Measurements from ENCODE around the gene ZNF195. TPM values are rescaled to one million over a fixed set of nuclear protein-coding genes. Genes with fewer than 3 reads are reported as not detected.
"Not testable (repeated sequence)": the region's sequence is repeated elsewhere in the genome, so short reads cannot be mapped to it uniquely, and the experiment has no call there.

Gene ZNF195
- total and polyA plus RNA-seq, 2 experiments from 2014 or later: 101 to 116 TPM

DNA sequence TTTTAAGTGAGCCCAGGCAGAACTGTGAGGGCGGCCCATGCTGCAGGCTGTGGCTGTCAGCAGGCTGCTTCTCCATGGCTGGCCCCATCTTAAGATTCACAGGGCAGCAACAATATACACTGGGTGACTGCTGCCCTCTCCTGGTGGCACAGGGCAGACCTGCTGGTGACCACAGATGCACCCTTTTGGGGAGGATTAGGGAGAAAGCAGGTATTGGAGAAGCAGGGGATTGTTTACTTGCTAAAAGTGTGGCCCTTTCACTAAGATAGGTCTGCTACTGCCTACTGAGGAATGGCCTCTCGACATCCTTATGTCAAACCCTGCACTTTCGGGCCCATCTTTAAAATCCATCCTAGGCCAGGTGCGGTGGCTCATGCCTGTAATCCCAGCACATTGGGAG, 38.1 kb upstream of the ZNF195 start:
- not testable (repeated sequence) for H3K4me1 ChIP-seq (ENCODE audit: insufficient read depth); H4K20me1 ChIP-seq (replicated peaks; ENCODE audit: insufficient read depth); H3K27me3 ChIP-seq (ENCODE audit: insufficient read depth); H3K4me3 ChIP-seq; H3K9me2 ChIP-seq (ENCODE audit: insufficient read depth); H3K36me3 ChIP-seq (ENCODE audit: insufficient read depth); H3K79me2 ChIP-seq (replicated peaks; ENCODE audit: insufficient read depth); H3K4me2 ChIP-seq; H3K4me3 Mint-ChIP-seq; H3K9me3 Mint-ChIP-seq; H2AFZ ChIP-seq; ATAC-seq; H3K27ac Mint-ChIP-seq; H3K27ac ChIP-seq (ENCODE audit: low read depth); H3F3A ChIP-seq (replicated peaks; ENCODE audit: low read depth)
- peak; percentile 66 for DNase-seq (ENCODE audit: low spot score)
- peaks cover 27% of the 10 kb centered on the region for H3K27me3 Mint-ChIP-seq (ENCODE audit: insufficient read depth, low read depth, poor library complexity)
- TF ChIP-seq, protein P1, sequence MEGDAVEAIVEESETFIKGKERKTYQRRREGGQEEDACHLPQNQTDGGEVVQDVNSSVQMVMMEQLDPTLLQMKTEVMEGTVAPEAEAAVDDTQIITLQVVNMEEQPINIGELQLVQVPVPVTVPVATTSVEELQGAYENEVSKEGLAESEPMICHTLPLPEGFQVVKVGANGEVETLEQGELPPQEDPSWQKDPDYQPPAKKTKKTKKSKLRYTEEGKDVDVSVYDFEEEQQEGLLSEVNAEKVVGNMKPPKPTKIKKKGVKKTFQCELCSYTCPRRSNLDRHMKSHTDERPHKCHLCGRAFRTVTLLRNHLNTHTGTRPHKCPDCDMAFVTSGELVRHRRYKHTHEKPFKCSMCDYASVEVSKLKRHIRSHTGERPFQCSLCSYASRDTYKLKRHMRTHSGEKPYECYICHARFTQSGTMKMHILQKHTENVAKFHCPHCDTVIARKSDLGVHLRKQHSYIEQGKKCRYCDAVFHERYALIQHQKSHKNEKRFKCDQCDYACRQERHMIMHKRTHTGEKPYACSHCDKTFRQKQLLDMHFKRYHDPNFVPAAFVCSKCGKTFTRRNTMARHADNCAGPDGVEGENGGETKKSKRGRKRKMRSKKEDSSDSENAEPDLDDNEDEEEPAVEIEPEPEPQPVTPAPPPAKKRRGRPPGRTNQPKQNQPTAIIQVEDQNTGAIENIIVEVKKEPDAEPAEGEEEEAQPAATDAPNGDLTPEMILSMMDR (conservative IDR thresholded peaks at IDR 0.05; ENCODE audit: low read depth in 2 of 2): peak; percentile 25 to 55
- H3K36me3 Mint-ChIP-seq (ENCODE audit: low read depth): peaks cover 46% of the 10 kb centered on the region
- peaks cover 15% of the 10 kb centered on the region for H3K4me1 Mint-ChIP-seq

DNA sequence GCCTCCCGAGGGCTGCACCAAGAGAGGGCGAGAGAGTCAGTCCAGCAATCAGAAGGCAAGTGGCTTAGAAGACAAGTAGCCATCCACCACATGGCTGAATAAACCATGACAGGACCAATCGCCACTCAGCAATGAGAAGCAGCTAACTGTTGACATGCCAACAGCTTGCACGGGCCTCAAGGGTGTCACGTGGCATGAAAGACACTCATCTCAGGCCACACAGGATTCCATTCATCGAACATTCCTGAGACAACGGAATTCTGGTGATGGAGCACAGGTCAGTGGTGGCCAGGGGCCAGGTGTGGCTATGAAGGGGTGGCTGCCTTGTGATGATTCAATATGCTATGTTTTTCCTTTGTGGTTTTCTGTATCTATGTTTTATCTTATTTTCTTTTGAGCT, 36.4 kb upstream of the ZNF195 start:
- not testable (repeated sequence) for H3K9me2 ChIP-seq (ENCODE audit: insufficient read depth); H3K9me3 Mint-ChIP-seq; H3K4me1 ChIP-seq (ENCODE audit: insufficient read depth); H3K36me3 ChIP-seq (ENCODE audit: insufficient read depth); DNase-seq (ENCODE audit: low spot score); H3K79me2 ChIP-seq (replicated peaks; ENCODE audit: insufficient read depth); H3F3A ChIP-seq (replicated peaks; ENCODE audit: low read depth); H3K27ac Mint-ChIP-seq; H3K27ac ChIP-seq (ENCODE audit: low read depth); H3K4me1 Mint-ChIP-seq; H3K27me3 ChIP-seq (ENCODE audit: insufficient read depth); H2AFZ ChIP-seq; H3K4me3 Mint-ChIP-seq; ATAC-seq; H4K20me1 ChIP-seq (replicated peaks; ENCODE audit: insufficient read depth); H3K4me3 ChIP-seq; H3K4me2 ChIP-seq
- Mint-ChIP-seq H3K36me3 (ENCODE audit: low read depth) (peaks cover 63% of the 10 kb centered on the region), H3K27me3 (ENCODE audit: insufficient read depth, low read depth, poor library complexity) (peaks cover 26% of the 10 kb centered on the region)

DNA sequence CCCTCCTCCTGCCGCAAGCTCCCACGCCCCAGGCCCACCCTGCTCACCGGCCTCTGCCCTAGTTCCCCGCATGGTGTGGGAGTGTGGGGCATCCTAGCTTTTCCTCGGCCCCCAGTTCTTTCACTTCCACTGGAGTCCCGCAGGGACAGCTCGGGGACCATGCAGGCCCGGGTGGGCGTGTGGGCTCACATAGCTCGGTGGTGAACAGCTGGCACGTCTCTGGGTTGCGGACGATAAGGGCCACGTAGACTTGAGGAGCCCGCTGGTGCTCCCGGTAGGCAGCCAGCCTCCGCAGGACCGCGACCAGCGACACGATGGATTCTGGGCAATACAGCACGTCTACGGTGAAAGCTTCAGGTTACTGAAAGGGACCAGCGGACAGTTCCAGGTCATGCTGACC, 34.7 kb upstream of the ZNF195 start:
- H3K79me2 ChIP-seq (replicated peaks; ENCODE audit: insufficient read depth); H3K27me3 ChIP-seq (ENCODE audit: insufficient read depth); H3K27ac ChIP-seq (ENCODE audit: low read depth); ATAC-seq; H3K4me3 Mint-ChIP-seq; H3K4me1 Mint-ChIP-seq; H3K9me3 Mint-ChIP-seq; H4K20me1 ChIP-seq (replicated peaks; ENCODE audit: insufficient read depth); H2AFZ ChIP-seq; H3F3A ChIP-seq (replicated peaks; ENCODE audit: low read depth); H3K4me3 ChIP-seq; H3K27ac Mint-ChIP-seq; H3K9me2 ChIP-seq (ENCODE audit: insufficient read depth); H3K4me1 ChIP-seq (ENCODE audit: insufficient read depth); H3K36me3 ChIP-seq (ENCODE audit: insufficient read depth); DNase-seq (ENCODE audit: low spot score); H3K4me2 ChIP-seq: not testable (repeated sequence)
- H3K27me3 Mint-ChIP-seq (ENCODE audit: insufficient read depth, low read depth, poor library complexity): peaks cover 26% of the 10 kb centered on the region
- peaks cover 73% of the 10 kb centered on the region for H3K36me3 Mint-ChIP-seq (ENCODE audit: low read depth)

DNA sequence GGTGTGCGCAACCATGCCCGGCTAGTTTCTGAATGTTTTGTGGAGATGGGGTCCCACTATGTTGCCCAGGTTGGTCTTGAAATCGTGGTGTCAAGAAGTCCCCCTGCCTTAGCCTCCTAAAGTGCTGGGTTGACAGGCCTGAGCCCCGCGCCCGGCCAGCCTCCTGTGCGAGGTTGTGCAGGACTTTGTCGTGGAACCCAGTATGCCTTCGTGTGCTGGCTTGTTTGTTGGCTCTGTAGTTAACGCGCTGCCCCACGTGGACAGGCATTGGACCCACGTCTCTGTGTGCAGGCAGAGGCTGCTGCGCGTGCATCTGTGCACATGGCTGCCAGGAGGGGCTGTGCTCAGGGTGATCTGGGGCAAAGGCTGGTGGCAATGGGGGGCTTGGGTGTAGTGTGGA, 33.9 kb upstream of the ZNF195 start:
- Histone ChIP-seq H3K36me3 (ENCODE audit: insufficient read depth) (no peaks in the 10 kb centered on the region), H3K79me2 (replicated peaks; ENCODE audit: insufficient read depth) (no peaks in the 10 kb centered on the region), H3K27ac (ENCODE audit: low read depth) (no peak overlapping the region), H3F3A (replicated peaks; ENCODE audit: low read depth) (0 out of 2 replicates have a peak, but pooled peaks cover 2% of the 10 kb centered on the region), H3K27me3 (ENCODE audit: insufficient read depth) (no peaks in the 10 kb centered on the region), H3K4me2 (no peak overlapping the region), H4K20me1 (replicated peaks; ENCODE audit: insufficient read depth) (peaks cover 4% of the 10 kb centered on the region; the same call in 1 of the 2 replicates), H3K4me1 (ENCODE audit: insufficient read depth) (no peaks in the 10 kb centered on the region), H3K9me2 (ENCODE audit: insufficient read depth) (no peaks in the 10 kb centered on the region), H3K4me3 (no peak overlapping the region), H2AFZ (no peak overlapping the region)
- H3K27me3 Mint-ChIP-seq (ENCODE audit: insufficient read depth, low read depth, poor library complexity): peaks cover 27% of the 10 kb centered on the region
- H3K9me3 Mint-ChIP-seq: no peaks in the 10 kb centered on the region; the same call in 2 of the 3 replicates
- peaks cover 10% of the 10 kb centered on the region for H3K4me1 Mint-ChIP-seq
- DNase-seq (ENCODE audit: low spot score): no peak
- no peak for ATAC-seq
- H3K27ac Mint-ChIP-seq: no peak overlapping the region
- peaks cover 77% of the 10 kb centered on the region for H3K36me3 Mint-ChIP-seq (ENCODE audit: low read depth)
- no peak overlapping the region for H3K4me3 Mint-ChIP-seq
- no peak for TF ChIP-seq CREB1 (CRISPR knock-in tag; IDR thresholded peaks at IDR 0.05; ENCODE audit: low read depth)
- TF ChIP-seq JUNB (IDR thresholded peaks at IDR 0.05; ENCODE audit: unreplicated experiment): no peak
- TF ChIP-seq NANOG (IDR thresholded peaks at IDR 0.05; ENCODE audit: borderline replicate concordance): no peak
- TF ChIP-seq, protein P2, sequence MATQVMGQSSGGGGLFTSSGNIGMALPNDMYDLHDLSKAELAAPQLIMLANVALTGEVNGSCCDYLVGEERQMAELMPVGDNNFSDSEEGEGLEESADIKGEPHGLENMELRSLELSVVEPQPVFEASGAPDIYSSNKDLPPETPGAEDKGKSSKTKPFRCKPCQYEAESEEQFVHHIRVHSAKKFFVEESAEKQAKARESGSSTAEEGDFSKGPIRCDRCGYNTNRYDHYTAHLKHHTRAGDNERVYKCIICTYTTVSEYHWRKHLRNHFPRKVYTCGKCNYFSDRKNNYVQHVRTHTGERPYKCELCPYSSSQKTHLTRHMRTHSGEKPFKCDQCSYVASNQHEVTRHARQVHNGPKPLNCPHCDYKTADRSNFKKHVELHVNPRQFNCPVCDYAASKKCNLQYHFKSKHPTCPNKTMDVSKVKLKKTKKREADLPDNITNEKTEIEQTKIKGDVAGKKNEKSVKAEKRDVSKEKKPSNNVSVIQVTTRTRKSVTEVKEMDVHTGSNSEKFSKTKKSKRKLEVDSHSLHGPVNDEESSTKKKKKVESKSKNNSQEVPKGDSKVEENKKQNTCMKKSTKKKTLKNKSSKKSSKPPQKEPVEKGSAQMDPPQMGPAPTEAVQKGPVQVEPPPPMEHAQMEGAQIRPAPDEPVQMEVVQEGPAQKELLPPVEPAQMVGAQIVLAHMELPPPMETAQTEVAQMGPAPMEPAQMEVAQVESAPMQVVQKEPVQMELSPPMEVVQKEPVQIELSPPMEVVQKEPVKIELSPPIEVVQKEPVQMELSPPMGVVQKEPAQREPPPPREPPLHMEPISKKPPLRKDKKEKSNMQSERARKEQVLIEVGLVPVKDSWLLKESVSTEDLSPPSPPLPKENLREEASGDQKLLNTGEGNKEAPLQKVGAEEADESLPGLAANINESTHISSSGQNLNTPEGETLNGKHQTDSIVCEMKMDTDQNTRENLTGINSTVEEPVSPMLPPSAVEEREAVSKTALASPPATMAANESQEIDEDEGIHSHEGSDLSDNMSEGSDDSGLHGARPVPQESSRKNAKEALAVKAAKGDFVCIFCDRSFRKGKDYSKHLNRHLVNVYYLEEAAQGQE (IDR thresholded peaks at IDR 0.05; ENCODE audit: unreplicated experiment): no peak
